Gastroesophageal sphincter (tissue), 3 donors: ENCODE data around the gene TMTC1.

Source experiments
- EP300 ChIP-seq: sonication (generic); formaldehyde crosslinking; IDR thresholded peaks from one replicate; pipeline ENCODE4 v1.6.1; 2017; ENCODE audit warnings: antibody characterized with exemption, mild to moderate bottlenecking
- POLR2A ChIP-seq, 2 donors: fragments of 450-650 bp; IDR thresholded peaks; one replicate each; pipeline ENCODE4 v1.6.1; 2017; ENCODE audit warnings: antibody characterized with exemption in 2 of 2, mild to moderate bottlenecking in 2 of 2, moderate library complexity in 1 of 2
- POLR2AphosphoS5 ChIP-seq: sonication (generic); formaldehyde crosslinking; IDR thresholded peaks from one replicate; pipeline ENCODE4 v1.6.1; 2017; ENCODE audit warnings: antibody characterized with exemption
- TF ChIP-seq, protein P1 (sequence below), 4 experiments: fragments of 200-600 bp in 2 of 4; fragments of 450-650 bp in 2 of 4; sonication (generic) in 1 of 4; IDR thresholded peaks; one replicate each; pipeline ENCODE4 v1.5.1; 2017 to 2019; ENCODE audit warnings: antibody characterized with exemption in 4 of 4, mild to moderate bottlenecking in 2 of 4, moderate library complexity in 2 of 4

DNA sequence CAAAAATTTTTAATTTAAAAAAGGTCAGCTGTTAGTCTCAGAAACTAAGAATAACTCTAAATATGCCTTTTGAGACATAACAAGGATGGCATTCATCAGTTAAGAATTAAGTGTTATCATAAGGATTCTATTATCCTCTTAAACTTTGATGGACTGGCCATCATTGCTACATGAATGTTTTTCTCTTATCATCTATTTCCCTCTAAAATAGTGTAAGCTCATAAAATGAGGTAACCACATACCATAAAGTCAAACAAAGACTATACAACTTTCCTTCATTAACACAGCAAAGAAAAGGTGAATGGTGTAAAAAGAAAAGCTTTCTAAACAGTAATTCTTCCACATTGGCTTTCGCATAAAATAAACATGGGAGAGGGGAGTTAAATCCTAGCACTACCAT is 41.1 kb downstream of the TMTC1 start:
- TF ChIP-seq, protein P1, sequence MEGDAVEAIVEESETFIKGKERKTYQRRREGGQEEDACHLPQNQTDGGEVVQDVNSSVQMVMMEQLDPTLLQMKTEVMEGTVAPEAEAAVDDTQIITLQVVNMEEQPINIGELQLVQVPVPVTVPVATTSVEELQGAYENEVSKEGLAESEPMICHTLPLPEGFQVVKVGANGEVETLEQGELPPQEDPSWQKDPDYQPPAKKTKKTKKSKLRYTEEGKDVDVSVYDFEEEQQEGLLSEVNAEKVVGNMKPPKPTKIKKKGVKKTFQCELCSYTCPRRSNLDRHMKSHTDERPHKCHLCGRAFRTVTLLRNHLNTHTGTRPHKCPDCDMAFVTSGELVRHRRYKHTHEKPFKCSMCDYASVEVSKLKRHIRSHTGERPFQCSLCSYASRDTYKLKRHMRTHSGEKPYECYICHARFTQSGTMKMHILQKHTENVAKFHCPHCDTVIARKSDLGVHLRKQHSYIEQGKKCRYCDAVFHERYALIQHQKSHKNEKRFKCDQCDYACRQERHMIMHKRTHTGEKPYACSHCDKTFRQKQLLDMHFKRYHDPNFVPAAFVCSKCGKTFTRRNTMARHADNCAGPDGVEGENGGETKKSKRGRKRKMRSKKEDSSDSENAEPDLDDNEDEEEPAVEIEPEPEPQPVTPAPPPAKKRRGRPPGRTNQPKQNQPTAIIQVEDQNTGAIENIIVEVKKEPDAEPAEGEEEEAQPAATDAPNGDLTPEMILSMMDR (IDR thresholded peaks at IDR 0.05), result no peak
- TF ChIP-seq EP300 (no peak), POLR2A (IDR thresholded peaks at IDR 0.05) (no peak), POLR2AphosphoS5 (no peak)
